GM10847 (cell line): Measurements from ENCODE around the gene PTPN6.

ENCODE experiments used
- POLR2A ChIP-seq: IDR thresholded peaks from 2 replicates; pipeline ENCODE4 v1.6.1; 2011; ENCODE audit not compliant: insufficient read length; ENCODE audit errors: extremely low read depth

Gene PTPN6

DNA sequence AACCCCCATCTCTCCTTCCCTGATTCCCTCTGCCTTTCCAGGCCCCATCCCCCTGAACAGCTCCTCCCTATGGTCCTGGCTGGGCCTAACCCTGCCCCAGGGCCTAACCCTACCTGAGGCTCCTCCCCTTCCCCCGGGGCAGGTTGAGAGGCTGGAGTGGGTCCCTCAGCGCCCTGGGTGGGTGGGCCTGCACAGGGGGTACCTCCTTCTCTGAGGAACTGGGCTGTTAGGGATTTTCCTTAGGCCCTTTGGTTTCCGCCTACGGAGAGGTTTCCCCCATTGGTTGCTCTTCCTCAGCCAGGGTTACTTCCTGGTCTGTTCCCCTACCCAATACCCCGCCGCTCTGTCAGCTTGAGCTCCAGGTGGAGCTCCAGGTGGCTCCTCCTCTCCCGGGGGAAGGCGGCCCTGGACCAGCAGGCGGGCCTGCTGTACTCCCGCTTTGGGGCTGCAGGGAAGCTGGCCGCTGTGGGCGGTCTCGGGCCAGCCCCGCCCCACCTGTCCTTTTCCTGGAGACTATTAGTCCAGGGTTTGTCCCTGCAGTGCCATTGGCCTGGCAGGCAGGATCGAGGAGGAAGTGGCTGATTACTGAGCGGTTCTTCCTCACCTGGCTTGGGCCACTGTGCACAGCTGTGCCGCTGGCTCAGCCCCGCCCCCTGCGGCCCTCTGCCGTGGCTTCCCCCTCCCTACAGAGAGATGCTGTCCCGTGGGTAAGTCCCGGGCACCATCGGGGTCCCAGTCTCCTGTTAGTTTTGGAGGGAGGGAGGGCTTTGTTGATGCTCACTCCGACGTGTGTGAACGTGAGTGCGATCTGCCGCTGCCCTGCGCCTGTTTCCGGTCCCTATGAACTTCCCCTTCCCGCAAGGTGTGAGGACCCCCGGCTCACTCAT lies 4.9 kb upstream of the PTPN6 start:
- TF ChIP-seq POLR2A = peak; percentile 53

GRCh38 chr12:6946920-6947374 lies 4.2 kb upstream of the PTPN6 start:
- TF ChIP-seq POLR2A = no peak

GRCh38 chr12:6947615-6948014 lies 3.5 kb upstream of the PTPN6 start:
- TF ChIP-seq POLR2A = no peak

DNA sequence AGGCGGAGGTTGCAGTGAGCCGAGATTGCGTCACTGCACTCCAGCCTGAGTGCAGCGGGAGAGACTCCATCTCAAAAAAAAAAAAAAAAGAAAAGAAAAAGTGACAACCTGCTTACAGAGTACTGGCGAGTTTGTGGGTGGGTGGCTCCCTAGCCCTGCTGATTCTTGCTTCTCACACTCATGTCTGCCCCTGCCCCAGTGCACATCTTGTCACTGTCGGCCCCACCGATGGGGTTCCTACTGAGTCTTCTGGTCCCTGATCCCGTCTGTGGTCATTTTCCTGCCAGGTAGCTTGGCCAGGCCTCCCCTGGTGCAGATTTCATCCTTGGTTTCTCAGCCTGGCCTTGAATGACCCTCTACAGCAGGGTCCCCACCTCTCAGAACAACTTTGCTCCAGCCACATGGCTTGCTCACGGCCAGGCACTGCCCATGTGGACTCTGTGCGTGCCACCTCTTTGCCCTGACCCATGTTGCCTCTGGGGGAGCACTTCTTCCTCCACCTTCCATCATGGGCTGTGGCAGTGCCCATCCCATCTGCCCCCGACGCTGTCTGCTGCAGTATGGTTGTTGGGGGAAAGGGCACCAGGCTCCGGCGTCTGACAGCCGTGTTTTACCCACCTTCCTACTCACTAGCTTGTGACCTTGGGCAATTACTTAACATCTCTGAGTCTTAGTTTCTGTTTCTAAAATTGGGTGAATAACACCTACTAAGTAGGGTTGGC lies 2.1 kb upstream of the PTPN6 start:
- TF ChIP-seq POLR2A = no peak

GRCh38 chr12:6950401-6950801 lies 755 bp upstream of the PTPN6 start:
- no peak for TF ChIP-seq POLR2A

DNA sequence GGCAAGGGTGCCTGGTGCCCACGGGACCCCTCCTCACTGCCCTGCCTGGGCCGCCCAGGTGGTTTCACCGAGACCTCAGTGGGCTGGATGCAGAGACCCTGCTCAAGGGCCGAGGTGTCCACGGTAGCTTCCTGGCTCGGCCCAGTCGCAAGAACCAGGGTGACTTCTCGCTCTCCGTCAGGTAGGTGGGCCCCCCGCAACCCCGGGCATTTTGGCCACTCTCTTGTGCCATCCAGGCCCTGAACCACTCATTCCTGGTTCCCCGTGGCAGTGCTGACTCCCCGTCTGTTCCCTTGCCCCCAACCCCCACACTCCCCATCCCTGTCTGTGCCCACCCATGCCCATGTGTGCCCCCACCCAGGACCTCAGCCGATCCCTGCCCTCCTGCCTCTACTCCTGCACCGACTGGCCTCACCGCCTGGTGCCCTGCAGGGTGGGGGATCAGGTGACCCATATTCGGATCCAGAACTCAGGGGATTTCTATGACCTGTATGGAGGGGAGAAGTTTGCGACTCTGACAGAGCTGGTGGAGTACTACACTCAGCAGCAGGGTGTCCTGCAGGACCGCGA lies 480 bp downstream of the PTPN6 start:
- TF ChIP-seq POLR2A = no peak

DNA sequence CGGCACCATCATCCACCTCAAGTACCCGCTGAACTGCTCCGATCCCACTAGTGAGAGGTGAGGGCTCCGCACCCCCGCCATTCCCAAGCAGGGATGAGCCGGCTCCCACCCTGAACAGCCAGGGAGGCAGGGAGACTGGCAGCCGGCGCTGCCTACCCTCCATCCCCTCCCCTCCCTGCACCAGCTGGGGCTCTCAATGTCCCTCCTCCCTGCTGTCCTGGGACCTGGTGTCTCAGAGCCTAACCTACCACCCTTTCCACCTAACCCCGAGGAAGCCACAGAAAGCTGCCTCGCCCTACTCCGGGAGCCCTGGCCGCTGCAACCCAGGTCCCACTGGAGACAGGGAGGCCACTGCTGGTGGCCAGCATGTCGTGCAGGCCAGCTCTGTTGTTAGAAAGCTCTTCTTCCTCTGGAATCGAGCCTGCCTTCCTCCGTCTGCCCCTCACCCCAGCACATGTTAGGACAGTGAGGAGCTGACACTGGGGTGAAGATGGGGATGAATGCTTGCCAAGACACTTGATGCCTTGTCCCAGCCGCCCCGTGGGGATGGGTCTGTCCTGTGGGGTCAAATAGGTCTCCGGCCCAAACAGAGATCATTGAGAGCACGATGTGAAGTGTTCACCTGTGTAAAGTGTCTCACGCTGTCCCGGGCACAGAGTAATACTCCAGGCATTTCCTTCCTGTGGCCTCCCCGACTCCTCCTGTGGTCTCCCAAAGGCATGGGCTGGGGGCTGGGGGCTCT lies 1.1 kb downstream of the PTPN6 start:
- peak; percentile 29 for TF ChIP-seq POLR2A

GRCh38 chr12:6952863-6953441 lies 1.8 kb downstream of the PTPN6 start:
- TF ChIP-seq POLR2A = no peak

DNA sequence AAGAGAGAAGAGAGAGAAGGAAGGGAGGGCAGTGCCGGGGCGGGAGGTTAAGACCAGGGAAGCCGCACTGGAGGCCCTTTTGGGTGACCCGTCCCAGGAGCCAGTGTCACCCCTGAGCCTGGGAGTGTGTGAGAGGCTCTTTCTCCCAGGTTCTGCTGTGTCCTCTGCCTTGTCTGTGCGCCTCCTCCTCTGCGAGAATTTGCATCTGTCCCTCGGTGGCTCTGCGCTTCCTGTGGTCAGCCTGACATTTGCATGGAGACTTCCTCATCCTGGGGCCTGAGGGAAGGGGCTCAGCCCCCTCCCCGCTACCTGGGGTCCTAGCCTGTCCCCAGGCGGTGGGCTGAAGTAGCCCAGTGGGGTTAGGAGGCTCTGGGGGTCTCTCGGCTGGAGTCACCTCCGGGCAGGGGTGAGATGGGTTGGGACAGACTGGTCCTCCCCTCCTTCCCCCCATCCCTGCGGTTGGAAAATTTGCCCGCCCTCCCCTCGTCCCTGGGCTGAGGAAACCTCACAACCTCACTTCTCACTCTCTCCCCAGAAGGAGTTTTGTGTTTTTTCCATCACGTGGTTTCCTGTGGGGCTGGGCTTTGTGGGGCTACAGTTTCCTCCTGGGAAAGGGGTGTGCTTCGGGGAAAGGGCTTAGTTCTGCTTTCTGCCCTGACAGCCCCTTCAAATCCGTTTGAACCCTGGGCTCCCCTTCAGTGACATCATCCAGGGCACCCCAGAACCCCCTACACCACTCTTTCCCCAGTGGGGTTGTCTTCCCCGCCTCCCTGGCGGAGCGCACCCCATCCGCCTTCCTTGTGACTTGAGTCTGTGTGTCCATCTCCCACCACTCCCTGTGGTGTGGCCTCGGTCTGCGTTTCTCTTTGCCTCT lies 2.5 kb downstream of the PTPN6 start:
- peak; percentile 99 for TF ChIP-seq POLR2A

DNA sequence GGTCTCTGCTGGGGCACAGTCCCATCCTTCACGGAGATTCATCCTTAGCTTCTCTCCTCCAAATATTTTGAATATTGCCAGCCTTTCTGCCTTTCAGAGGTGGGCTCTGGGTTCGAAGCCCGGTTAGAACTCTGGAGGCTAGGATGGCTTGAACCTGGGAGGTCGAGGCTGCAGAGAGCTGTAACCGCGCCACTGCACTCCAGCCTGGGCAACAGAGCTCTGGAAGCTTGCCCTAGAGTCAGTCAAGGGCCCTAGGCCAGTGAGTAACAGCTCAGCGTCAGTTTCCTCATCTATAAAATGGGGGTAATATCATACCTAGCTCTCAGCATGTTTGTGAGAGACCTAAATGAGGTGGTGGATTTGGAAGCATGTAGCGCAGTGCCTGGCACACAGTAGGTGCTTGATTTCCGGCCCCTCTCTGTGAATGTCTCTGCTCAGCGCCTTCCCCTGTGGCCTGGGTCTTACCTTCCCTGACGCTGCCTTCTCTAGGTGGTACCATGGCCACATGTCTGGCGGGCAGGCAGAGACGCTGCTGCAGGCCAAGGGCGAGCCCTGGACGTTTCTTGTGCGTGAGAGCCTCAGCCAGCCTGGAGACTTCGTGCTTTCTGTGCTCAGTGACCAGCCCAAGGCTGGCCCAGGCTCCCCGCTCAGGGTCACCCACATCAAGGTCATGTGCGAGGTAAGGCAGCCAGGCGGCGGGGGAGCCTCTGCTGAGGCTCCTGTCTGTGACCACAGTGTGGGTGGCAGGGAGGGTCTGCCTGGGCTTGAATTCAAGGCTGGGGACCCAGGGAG lies 3.4 kb downstream of the PTPN6 start:
- TF ChIP-seq POLR2A = no peak

DNA sequence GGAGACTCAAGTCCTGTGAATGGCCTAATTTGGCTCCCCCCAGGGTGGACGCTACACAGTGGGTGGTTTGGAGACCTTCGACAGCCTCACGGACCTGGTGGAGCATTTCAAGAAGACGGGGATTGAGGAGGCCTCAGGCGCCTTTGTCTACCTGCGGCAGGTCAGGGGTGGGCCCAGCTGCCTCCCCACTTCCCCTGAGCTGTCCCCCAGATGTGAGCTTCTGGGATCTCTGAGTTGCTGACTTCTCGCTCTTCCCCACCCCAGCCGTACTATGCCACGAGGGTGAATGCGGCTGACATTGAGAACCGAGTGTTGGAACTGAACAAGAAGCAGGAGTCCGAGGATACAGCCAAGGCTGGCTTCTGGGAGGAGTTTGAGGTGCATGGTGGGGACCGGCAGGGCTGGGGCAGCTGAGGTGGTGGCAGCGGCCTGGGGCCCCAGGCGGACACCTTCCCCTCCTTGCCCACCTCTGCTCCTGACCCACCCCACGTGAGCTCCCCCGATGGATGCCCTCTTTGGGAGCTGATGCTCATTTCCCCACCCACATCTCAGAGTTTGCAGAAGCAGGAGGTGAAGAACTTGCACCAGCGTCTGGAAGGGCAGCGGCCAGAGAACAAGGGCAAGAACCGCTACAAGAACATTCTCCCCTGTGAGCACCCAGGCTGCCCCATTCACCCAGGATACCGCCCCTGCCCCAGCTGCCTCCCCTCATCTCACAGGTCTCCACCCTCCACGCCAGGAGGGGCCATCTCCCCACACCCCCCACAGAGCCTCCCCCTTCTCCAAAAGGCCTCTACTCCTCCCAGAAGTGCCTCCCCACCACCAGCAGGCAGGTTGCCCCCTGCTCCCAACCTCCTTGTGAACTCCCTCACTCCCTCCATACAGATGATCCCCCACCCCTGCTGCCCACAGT lies 4.2 kb downstream of the PTPN6 start:
- no peak for TF ChIP-seq POLR2A
